IPS-11a (cell line): ENCODE data around the gene OTULIN.

ENCODE experiments used
- H3K4me3 ChIP-seq: one replicate; pipeline ENCODE4 v1.5.1; 2013; ENCODE audit warnings: low read depth, low read length, control low read depth

The OTULIN gene

DNA sequence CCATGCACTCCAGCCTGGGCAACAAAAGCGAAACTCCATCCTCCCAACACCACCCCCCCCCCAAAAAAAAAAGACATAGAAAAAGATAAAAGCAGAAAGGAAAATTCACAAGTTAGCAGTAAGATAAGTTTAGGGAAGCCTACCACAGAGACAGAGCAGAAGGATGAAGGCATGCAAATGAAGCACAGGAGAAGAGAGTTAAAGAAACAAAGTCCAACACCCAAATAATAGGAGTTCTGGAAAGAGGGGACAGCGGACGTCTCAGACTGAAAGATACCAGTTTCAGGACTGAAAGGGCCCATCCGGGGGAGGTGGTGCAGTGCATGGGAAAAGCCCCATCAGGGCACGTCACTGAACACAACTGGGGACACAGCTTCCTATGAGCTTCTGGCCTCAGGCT is 54.3 kb downstream of the OTULIN start:
- no peak overlapping the region for H3K4me3 ChIP-seq

DNA sequence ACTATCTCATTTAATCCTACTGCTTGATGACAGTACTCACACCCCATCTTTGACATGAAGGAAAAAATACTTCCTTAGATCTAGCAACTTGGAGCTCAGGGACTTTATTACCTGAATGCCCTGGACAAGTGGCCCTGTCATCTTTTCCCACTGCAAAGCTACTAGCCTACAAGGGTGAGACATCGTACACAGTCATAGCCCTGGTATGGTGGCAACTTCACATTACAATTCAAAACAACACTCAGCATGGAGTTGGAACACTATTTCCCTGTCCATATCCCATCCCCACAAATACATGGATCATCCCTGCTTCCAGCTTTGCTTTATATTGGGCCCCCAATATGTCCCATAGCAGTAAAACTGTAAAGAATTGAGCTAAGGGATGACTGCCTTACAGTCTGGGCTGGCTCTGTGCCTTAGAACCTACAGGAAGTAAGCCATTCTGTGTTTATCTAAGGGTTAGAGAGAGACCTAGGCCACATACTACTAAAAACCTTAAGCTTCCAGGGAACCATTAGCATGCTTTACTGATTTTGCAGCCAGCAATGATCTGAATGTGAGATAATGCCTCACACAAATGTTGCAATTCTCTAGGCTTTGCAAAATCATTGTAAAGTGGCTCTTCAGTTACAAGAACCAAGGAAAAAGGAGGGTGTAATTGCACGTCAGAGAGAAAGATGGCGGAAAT is 55.9 kb downstream of the OTULIN start:
- no peak overlapping the region for H3K4me3 ChIP-seq

DNA sequence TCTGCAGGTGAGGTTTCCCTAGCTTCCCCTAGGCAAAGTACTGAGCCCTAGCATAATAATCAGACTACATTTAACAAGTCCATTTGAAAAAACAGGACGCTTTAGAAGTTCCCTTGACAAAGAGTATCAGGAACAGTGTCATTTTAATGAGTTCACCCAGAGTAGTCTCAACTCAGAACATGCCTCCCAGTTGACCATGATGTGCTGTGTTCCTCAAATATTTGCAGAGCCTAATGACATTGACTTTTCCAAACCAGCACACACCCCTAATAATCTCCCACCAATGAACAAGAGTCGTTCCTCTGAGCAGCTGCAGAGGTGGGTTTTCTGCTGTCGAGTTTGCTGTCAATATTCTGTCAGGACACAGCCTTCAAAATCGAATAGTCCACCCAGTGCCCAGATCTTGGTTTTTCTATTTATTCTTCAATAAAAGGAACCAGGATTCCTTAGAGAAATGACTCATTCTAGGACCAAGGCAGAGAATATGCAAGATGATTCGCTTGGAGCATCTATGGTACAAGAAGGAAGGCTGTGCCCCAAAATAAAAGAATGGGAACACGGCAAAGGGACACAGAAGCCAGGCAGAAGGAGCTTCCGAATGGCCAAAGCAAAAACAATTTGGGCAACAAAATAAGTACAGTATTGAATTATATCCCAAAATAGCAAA is 57.6 kb downstream of the OTULIN start:
- H3K4me3 ChIP-seq: no peak overlapping the region

DNA sequence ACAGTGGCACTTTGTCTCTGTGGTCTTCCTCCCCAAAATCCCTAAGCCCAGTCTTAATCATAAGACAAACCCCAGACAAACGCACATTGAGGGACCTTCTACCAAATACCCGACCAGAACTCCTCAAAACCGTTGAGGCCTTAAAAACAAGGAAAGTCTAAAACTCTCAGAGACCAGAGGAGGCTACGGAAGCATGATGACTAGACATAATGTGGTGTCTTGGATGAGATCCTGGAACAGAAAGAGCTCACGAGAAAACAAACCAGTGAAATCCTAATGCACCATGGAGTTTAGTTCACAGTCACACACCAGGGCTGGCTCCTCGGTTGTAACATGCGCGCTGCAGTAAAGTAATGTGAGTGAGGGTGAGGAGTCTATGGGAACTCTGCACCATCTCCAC is 58.4 kb downstream of the OTULIN start:
- no peak overlapping the region for H3K4me3 ChIP-seq

DNA sequence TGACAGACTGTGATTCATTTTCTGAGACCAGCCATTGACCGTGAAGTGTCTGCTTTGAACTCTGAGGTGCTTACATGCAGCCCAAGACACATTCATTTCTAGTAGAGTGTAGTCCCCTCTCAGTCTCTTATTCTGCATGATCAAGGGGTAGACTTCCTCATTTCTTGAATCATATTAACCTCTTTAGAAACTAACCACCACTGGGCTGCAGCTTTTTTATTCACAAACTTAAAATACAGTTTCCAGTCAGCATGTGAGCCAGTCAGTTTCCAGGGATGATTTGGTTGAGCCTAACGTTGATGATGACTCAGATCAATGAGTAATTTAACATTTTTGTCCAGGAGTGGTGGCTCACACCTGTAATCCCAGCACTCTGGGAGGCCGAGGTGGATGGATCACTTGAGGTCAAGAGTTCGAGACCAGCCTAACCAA is 59.2 kb downstream of the OTULIN start:
- no peak overlapping the region for H3K4me3 ChIP-seq

DNA sequence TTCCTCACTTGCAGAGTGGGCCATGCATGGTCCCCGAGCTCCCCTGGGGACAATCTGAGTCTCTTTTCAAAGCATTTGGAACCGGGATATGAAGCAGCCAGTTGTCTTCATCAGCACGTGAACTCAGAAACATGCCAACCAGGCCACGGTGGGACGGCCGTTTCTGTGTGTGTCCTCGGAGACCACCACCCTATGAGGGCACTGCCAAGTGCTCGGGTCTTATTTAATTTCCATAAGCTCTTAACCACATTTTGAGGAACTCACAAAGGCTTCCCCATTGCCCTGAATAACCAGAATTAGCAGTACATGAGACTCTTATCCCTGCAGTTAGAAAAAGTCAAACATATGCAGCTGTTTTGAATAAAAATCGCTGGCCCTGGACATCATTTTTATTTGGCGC is 60.1 kb downstream of the OTULIN start:
- H3K4me3 ChIP-seq: no peak overlapping the region

DNA sequence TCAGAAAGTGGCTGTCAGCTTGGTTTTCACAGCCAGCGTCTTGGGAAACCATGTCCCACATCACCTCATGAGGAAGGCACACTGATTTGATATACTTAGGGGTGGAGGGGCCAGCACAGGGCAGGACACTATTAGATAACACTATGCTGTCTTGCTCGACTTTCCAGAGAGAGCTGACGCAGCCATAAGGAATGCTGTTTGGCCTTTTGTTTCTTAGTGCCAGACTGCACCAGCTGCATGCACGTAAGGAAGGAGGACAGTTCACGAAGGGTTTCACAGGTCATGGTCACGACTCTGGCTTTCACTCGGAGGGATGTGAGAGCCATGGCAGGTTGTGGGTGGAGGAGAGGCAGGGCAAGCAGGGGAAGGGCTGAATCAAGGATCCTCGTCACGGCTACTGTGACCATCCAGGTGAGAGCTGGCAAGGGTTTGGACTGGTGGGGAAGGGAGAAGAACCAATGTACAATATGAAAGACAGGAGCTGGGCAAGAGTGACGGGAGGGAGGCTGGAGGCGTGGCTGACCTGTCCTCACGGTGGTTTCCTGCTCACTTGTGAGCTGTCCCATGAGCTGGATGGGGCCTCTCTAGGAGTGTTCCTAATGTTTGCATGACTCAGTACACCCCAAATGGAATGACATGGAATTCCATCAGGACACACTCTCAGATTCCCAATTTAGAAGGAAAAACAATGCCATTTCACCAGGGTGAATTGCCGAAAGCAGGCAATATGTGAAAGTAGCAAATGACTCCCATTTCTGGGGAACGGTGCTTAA is 61.7 kb downstream of the OTULIN start:
- no peak overlapping the region for H3K4me3 ChIP-seq

DNA sequence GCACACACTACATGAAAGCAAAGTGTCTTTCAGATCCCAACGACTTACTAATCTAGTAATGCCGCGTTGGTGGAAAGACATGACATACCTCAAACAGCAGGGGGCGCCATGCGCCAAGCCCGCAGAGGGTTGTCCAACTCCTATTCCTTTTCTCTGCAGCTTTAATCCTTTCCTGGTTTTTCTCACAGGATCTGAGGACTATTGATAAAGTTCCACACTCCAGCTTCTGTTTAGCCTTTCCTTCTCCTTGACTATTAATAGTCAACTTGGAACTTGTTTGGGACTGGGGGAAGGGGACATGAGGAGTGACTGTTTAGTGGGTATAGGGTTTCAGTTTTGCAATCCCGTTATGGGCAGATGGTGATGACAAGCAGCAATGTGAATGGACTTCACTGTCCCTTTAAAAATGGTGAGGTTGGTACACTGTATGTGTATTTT is 62.9 kb downstream of the OTULIN start:
- no peak overlapping the region for H3K4me3 ChIP-seq

DNA sequence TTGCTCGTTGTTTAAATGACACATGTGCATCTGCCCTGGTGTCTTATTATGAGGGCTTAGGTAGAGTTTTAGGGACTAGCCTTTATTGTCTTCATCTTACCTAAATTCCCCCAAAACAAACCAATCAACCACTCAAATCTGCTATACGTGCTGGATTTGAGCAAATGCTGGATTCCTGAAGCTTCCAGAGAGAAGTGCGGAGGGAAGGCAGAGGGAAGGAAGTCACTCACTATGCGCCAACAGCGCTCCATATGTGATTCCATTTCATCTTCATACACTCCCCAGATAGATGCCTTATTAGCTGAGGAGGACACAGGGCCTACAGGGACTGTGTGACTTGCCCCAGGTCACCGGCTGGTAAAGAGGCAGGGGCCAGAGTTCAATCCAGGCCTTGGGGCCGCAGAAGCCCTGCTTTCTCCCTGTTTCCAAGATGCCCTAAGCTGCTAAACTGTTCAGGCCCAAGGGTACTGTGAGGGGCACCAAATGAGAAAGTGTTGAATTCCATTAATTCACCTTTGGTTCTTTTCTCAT is 63.5 kb downstream of the OTULIN start:
- H3K4me3 ChIP-seq: no peak overlapping the region

DNA sequence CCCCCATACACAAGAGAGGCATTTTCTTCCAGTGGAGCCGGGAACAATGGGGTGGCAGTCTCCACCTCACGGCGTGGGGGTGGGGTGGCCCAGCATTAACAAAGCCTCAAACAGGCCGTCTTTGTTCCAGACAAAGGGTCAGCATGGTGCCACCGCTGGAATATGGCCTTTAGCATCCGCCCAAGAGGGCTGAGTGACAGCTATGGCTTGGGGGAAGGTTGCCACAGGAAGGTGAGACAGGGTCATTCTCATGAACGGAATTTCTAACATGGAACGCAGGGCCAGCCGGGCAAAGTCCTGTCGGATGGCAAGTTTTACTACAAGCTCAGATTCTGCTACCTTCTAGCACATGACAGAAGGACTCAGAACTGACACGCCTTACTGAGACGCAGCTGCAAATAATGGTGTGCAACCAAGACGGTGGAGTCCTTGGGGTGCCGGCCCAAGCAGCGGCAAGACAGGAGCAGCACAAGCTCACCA is 64.0 kb downstream of the OTULIN start:
- H3K4me3 ChIP-seq: no peak overlapping the region

DNA sequence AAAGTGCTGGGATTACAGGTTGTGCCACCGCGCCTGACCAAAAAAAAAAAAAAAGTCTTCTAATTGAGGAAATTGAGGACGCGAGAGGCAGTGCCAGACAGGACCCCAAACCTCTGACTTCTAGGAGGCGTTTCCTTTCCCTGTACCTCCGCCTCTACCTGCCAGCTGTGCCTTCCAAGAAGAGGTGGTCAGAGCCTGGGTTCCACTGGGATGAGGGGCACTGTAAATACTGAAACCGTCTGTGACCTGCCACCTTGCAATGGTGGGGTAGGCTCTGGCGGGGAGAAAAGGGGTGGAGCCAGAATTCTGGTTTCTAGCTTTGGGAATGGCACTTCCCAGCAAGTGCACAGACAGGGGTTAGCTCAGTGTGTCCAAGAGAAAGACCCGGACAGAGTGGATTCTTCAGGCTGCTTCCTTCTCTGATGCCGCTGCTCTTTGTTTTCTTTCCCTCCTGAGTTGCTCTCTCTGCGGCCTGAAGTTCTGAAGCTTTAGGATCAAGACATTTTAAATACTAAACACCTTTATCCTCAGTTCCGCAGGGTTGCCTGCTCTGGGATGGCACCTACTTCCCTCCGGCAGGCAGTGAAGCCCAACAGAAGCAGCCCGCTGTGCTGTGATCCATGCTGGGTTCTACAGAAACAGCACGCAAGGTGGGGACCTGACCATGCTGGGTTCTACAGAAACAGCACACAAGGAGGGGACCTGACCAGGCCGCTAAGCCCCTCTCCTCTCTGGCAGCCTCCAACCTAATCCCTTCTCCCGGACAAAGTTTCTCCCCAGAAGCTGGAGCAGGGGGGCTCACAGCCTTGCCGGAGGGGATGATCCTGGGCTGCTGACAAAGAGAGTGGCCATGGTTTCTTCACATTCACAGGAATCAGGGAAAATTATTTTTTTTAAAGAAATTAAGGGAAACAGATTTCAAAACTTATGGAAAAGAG is 65.2 kb downstream of the OTULIN start:
- H3K4me3 ChIP-seq: no peak overlapping the region

DNA sequence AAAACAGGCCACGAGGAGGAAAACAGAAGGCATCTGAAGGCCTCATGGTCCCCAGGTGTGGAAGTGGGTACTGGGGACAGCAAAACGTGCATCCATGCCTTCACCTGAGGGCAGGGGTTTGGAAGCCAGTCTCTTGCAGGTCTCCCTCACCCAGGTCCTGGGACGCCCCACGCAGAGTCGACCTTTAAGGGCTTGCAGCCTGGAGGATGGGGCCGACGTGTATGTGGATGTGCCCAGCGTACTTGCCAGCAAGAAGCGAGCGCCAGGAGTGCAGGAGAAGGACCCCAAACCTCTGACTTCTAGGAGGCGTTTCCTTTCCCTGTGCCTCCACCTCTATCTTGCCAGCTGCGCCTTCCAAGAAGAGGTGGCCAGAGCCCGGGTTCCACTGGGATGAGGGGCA is 65.9 kb downstream of the OTULIN start:
- H3K4me3 ChIP-seq: no peak overlapping the region

DNA sequence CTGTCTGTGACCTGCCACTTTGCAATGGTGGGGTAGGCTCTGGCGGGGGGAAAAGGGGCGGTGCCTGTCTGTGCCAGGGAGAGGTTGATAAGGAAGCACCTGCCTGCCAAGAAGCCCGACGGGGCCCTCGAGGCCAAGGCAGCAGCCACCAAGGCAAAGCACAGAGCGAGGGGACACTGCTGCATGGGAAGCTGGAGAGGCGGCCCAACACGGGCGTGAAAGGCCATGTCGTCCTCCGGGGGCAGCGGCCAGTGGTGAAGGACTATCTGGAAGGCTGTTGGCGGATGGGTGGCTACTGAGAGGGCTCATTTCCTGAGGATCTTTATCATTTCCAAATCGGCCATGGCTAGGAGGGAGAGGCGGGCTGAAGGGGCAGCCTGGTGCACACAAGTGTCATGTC is 66.4 kb downstream of the OTULIN start:
- no peak overlapping the region for H3K4me3 ChIP-seq

DNA sequence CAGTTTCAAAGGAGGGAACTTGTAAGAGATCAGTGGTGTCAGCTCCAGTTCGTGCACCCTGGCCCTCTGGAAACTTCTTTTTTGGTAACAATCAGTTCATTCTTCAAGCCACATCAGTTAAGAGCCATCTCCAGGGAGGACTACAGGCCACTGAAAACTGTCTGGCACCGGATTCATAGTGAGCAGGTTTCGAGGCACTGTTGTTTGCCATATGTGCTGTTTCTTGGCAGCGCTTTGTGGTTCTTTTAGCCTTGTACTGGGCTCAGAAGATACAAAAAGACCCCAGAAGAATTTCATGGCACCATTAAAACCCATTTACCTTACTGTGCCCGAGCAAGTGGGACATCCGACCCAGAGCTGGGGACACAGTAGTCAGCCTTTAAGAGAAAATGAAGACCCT is 68.5 kb downstream of the OTULIN start:
- H3K4me3 ChIP-seq: no peak overlapping the region

DNA sequence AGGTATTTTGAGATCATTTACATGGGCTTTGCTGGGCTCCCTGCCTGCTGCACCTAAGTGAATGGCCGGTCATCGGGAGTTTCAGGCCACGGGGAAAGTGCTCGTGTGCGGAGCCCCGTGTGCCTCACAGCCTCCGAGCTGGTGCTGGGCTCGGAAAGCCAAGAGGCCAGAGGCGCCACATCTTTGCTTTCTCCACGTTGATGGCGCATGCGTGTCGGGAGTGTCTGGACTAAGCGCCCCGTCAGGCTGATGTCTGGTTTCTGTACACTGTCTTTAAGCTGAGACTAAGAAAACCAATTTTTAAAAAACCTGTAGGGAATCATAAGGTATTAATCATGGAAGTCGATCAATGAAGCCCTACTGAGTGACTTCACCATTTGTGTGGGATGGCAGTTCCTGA is 69.1 kb downstream of the OTULIN start:
- no peak overlapping the region for H3K4me3 ChIP-seq

DNA sequence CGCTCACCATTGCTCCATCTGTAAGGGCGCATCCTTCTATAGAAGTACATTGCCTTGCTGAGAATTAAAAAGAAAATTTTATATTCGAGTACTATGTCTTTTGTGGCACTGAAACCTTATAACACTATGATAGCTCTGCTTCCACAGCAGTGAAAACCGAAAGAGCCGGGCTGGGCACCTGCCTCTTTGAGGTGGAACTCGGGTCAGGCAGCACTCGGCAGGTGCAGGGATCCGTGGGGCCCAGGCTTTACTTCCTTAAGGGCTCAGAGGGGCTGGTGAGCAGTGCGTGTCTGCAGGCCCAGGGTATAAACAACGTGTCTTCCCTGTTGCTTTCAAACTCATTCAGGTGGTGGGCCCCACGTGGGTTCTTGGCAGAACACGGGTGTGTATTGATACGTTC is 69.9 kb downstream of the OTULIN start:
- H3K4me3 ChIP-seq: no peak overlapping the region

DNA sequence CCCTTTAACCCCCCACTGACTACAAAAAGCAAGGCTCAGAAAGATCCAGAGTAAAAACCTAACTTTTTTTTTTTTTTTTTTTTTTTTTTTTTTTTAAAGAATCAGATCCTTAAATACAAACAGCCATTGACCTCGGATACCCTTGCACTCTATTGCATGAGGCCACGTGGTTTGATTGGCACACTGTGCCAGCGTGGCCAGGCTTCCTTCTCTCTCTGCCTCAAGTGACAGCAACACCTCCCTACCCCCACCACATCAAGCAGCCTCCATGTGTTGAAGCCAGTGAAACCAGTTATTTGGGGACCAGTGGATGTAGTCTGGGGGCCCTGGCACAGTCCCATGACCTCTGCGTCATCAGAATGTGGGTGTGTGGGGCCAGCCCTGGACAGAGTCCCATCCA is 71.4 kb downstream of the OTULIN start:
- H3K4me3 ChIP-seq: no peak overlapping the region

DNA sequence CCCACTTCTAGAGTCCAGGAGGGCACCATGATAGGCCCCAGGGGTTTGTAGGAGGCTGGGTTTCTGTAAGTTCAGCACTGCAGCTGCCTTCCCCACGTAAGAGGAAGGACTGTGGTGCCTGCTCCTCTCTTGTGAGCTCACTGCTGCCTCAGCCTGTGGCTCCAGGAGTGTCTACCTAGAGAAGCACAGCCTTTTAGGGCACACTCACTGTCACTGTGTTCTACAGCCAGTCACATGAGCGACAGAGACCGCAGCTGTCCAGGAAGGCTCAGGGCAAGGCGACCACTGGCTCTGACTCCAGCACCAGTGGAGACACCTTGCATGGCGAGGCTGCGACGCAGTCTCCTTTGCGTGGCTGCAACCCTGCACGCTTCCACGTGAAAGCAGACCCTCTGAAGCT is 72.8 kb downstream of the OTULIN start:
- no peak overlapping the region for H3K4me3 ChIP-seq

DNA sequence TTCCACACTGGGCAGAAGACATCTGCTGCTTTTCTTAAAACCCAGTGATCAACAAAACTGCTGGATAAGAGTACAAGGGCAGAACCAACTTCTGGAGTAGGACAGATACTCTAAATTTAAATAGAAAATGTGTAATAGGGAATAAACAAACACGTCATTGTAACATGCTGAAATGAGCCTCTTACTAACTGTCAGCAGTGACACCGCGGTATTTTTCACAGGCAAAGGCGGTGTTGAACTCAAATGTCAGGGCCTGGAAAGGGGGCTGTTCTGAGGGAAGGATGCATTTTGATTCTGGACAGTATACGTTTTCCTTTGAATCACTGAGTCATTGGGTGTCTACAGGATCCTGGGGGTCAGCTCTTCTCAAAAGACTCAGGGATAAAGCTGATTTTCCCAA is 73.5 kb downstream of the OTULIN start:
- H3K4me3 ChIP-seq: no peak overlapping the region

DNA sequence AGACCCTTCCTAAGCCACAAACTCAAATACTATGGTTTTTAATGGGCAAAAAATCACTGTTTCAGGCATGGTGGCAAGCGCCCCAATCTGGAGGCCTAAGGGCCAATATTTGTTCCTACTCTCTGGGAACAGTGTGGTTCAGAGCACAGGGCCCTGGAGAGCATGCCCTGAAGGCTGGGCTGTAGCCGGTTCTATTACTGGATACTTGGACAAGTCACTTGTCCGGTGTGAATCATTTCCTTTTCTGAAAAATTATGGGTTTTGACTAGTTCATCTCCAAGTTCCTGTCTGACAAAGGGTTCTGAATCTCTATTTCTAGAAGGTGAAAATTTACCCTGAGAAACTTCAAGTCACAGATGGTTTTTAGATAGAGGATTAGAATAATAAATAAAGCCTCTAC is 75.0 kb downstream of the OTULIN start:
- no peak overlapping the region for H3K4me3 ChIP-seq

DNA sequence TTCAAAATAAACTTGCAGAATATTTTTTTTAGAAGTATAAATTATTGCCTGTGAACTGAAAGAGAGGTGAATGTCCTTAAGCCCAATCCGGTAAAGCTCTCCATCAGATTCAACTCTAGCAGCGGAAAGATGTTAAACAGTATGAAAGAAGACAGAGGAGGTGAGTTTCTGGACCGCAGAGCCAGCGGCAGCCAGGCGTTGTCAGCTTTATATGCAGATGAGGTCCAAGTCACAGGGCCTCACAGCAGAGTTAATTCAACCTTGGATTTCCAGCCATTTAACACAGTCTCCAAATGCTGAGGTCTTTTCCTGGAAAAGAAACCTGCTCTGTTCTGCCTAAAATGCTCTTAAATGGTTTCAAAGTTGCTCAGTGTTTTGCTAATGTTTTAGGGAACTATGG is 75.5 kb downstream of the OTULIN start:
- no peak overlapping the region for H3K4me3 ChIP-seq
